ENCODE measurements around the gene METTL4. TPM values are rescaled to one million over a fixed set of nuclear protein-coding genes. Genes with fewer than 3 reads are reported as not detected.

The METTL4 gene
- total RNA-seq, 1 experiment from 2014 or later: 15.5 TPM

DNA sequence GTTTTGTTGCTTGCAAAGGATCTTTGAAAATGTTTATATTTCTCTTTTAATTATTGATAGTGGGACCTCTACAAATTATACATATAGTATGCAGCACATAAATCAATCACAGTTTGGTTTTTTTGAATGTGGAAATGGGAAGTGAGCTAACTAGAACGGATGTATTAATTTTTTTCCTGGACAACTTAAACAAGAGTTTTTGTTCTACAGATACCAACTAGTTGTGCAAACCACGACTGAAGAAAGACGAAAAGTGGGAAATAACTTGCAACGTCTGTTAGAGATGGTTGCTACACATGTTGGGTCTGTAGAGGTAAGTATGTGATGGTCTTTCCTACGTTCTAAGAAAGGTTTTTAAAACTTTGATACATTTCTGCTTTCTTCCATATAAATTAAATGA lies 39.2 kb upstream of the METTL4 start:
- H3K4me3 ChIP-seq (replicated peaks in 1 of 2; ENCODE audit: low read depth in 1 of 2, low read length in 2 of 2): no peak overlapping the region
- no peaks in the 10 kb centered on the region for H3K9me2 ChIP-seq (ENCODE audit: insufficient read depth)
- no peak overlapping the region for H3K4me2 ChIP-seq (ENCODE audit: low read length)
- DNase-seq (ENCODE audit: low read depth, low spot score): no peak
- H2AFZ ChIP-seq (ENCODE audit: low read depth, low read length, poor library complexity, severe bottlenecking): no peak overlapping the region
- intact Hi-C loops (cut with micrococcal nuclease): no loop called here
- H3K9ac ChIP-seq (ENCODE audit: low read length): no peak overlapping the region
- H3K9me3 ChIP-seq (ENCODE audit: control insufficient read depth in 1 of 2, insufficient read depth in 1 of 2, low read depth in 1 of 2, low read length in 2 of 2): no peaks in the 10 kb centered on the region
- H3K4me1 ChIP-seq (ENCODE audit: control insufficient read depth in 1 of 2, insufficient read depth in 2 of 2, low read length in 2 of 2): no peaks in the 10 kb centered on the region
- ChIA-PET CTCF (no interaction called here), RAD21 (ENCODE audit: low non-redundant PET in 1 of 2, low total read pairs in 2 of 2, uncharacterized antibody in 2 of 2, unreplicated experiment in 2 of 2) (no interaction called here), POLR2A (no interaction called here)
- peaks cover 34 to 49% of the 10 kb centered on the region in 2 experiments for H3K36me3 ChIP-seq (ENCODE audit: control insufficient read depth in 1 of 2, insufficient read depth in 2 of 2, low read length in 2 of 2)
- H4K20me1 ChIP-seq (ENCODE audit: insufficient read depth): no peaks in the 10 kb centered on the region
- TF ChIP-seq, protein P1, sequence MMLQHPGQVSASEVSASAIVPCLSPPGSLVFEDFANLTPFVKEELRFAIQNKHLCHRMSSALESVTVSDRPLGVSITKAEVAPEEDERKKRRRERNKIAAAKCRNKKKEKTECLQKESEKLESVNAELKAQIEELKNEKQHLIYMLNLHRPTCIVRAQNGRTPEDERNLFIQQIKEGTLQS (IDR thresholded peaks at IDR 0.05): no peak
- TF ChIP-seq TCF7L2 (IDR thresholded peaks at IDR 0.05; ENCODE audit: borderline replicate concordance, extremely low read depth, insufficient read depth, insufficient read length) (no peak), EZH2phosphoT487 (IDR thresholded peaks at IDR 0.05; ENCODE audit: borderline replicate concordance) (no peak), EGR1 (IDR thresholded peaks at IDR 0.05; ENCODE audit: low read depth) (no peak), SIN3A (IDR thresholded peaks at IDR 0.05; ENCODE audit: low read depth) (no peak), POLR2A (IDR thresholded peaks at IDR 0.05; ENCODE audit: borderline replicate concordance, extremely low read depth, insufficient read depth, insufficient read length) (no peak), FOSL1 (IDR thresholded peaks at IDR 0.05; ENCODE audit: low read depth) (no peak), EZH2 (IDR thresholded peaks at IDR 0.05) (no peak), ELF1 (IDR thresholded peaks at IDR 0.05; ENCODE audit: borderline replicate concordance, low read depth) (no peak), SP1 (IDR thresholded peaks at IDR 0.05; ENCODE audit: low read depth) (no peak), SRF (IDR thresholded peaks at IDR 0.05; ENCODE audit: low read depth) (no peak), POLR2AphosphoS5 (IDR thresholded peaks at IDR 0.05; ENCODE audit: low read depth, low read length) (no peak), RAD21 (IDR thresholded peaks at IDR 0.05; ENCODE audit: low read depth) (no peak), ZFX (IDR thresholded peaks at IDR 0.05) (no peak), JUND (IDR thresholded peaks at IDR 0.05) (no peak), ZNF274 (IDR thresholded peaks at IDR 0.05; ENCODE audit: low read depth, low read length) (no peak)
- TF ChIP-seq, protein P2, sequence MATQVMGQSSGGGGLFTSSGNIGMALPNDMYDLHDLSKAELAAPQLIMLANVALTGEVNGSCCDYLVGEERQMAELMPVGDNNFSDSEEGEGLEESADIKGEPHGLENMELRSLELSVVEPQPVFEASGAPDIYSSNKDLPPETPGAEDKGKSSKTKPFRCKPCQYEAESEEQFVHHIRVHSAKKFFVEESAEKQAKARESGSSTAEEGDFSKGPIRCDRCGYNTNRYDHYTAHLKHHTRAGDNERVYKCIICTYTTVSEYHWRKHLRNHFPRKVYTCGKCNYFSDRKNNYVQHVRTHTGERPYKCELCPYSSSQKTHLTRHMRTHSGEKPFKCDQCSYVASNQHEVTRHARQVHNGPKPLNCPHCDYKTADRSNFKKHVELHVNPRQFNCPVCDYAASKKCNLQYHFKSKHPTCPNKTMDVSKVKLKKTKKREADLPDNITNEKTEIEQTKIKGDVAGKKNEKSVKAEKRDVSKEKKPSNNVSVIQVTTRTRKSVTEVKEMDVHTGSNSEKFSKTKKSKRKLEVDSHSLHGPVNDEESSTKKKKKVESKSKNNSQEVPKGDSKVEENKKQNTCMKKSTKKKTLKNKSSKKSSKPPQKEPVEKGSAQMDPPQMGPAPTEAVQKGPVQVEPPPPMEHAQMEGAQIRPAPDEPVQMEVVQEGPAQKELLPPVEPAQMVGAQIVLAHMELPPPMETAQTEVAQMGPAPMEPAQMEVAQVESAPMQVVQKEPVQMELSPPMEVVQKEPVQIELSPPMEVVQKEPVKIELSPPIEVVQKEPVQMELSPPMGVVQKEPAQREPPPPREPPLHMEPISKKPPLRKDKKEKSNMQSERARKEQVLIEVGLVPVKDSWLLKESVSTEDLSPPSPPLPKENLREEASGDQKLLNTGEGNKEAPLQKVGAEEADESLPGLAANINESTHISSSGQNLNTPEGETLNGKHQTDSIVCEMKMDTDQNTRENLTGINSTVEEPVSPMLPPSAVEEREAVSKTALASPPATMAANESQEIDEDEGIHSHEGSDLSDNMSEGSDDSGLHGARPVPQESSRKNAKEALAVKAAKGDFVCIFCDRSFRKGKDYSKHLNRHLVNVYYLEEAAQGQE (IDR thresholded peaks at IDR 0.05; ENCODE audit: low read depth): no peak
- TF ChIP-seq, protein P3, sequence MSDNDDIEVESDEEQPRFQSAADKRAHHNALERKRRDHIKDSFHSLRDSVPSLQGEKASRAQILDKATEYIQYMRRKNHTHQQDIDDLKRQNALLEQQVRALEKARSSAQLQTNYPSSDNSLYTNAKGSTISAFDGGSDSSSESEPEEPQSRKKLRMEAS (IDR thresholded peaks at IDR 0.05): no peak
- TF ChIP-seq, protein P4, sequence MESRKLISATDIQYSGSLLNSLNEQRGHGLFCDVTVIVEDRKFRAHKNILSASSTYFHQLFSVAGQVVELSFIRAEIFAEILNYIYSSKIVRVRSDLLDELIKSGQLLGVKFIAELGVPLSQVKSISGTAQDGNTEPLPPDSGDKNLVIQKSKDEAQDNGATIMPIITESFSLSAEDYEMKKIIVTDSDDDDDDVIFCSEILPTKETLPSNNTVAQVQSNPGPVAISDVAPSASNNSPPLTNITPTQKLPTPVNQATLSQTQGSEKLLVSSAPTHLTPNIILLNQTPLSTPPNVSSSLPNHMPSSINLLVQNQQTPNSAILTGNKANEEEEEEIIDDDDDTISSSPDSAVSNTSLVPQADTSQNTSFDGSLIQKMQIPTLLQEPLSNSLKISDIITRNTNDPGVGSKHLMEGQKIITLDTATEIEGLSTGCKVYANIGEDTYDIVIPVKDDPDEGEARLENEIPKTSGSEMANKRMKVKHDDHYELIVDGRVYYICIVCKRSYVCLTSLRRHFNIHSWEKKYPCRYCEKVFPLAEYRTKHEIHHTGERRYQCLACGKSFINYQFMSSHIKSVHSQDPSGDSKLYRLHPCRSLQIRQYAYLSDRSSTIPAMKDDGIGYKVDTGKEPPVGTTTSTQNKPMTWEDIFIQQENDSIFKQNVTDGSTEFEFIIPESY (IDR thresholded peaks at IDR 0.05; ENCODE audit: extremely low read depth, insufficient replicate concordance, low read length): no peak
- no peaks in the 10 kb centered on the region; the same call in 1 of the 2 replicates for H3K79me2 ChIP-seq (ENCODE audit: insufficient read depth, low read length)
- BruUV-seq (replicated peaks): no TSS peak
- no peak overlapping the region for H3K27ac ChIP-seq (ENCODE audit: low read depth, low read length)
- ATAC-seq: no peak
- H3K27me3 ChIP-seq (ENCODE audit: insufficient read depth, low read length): no peaks in the 10 kb centered on the region
